ENCODE measurements around the gene FFAR4. TPM values are rescaled to one million over a fixed set of nuclear protein-coding genes. Genes with fewer than 3 reads are reported as not detected.

FFAR4 gene
- total RNA-seq, 1 experiment from 2014 or later, result not detected

DNA sequence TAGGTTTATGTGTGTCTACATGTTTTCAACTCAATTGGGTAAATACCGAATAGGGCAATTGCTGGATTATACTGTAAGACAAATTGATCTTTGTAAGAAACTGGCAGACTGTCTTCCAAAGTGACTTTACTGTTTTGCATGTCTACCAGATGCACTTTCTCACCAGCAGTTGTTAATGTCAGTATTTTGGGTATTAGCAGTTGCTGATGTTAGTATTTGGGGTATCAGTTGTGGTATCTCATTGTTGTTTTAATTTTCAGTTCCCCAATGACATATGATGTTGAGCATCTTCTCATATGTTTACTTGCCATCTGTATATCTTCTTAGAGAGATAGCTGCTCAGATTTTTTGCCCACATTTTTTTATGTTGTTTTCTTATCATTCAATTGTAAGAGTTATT, 56.5 kb downstream of the FFAR4 start:
- in situ Hi-C loops (cut with HindIII; ENCODE audit: low pct_unique_long_range_greater_than_20kb, low sequenced_read_pairs), result no loop called here
- no peak for DNase-seq (ENCODE audit: low read depth)

- no peak for DNase-seq (ENCODE audit: low read depth)
- in situ Hi-C loops (cut with HindIII; ENCODE audit: low pct_unique_long_range_greater_than_20kb, low sequenced_read_pairs), result no loop called here
Observed at GRCh38 chr10:93628858-93629257, 62.4 kb downstream of the FFAR4 start.

DNA sequence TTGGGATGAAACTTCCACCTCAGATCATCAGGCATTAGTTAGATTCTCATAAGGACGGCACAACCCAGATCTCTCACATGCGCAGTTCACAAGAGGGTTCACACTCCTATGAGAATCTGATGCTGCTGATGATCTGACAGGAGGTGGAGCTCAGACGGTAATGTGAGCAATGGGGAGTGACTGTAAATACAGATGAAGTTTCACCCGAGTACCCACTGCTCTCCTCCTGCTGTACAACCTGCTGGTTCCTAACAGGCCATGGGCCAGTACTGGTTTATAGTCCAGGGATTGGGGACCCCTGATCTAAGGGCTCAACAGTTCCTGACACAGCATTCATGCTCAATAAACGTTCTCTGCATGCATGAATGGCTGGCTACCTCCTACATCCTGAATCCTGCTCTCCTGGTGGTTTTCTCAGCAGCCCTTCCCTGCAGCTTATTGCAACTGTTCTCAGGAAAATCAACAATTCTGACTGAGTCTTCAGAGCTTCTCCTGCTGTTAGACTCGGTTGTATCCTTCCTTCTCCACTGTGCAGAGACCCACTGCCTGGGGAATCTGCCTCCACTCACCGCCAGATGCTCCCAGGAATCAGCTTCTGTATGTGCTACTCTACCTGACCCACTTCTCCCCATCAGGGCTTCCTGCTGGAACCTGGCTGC, 63.3 kb downstream of the FFAR4 start:
- in situ Hi-C loops (cut with HindIII; ENCODE audit: low pct_unique_long_range_greater_than_20kb, low sequenced_read_pairs), result no loop called here
- DNase-seq (ENCODE audit: low read depth), result no peak

DNA sequence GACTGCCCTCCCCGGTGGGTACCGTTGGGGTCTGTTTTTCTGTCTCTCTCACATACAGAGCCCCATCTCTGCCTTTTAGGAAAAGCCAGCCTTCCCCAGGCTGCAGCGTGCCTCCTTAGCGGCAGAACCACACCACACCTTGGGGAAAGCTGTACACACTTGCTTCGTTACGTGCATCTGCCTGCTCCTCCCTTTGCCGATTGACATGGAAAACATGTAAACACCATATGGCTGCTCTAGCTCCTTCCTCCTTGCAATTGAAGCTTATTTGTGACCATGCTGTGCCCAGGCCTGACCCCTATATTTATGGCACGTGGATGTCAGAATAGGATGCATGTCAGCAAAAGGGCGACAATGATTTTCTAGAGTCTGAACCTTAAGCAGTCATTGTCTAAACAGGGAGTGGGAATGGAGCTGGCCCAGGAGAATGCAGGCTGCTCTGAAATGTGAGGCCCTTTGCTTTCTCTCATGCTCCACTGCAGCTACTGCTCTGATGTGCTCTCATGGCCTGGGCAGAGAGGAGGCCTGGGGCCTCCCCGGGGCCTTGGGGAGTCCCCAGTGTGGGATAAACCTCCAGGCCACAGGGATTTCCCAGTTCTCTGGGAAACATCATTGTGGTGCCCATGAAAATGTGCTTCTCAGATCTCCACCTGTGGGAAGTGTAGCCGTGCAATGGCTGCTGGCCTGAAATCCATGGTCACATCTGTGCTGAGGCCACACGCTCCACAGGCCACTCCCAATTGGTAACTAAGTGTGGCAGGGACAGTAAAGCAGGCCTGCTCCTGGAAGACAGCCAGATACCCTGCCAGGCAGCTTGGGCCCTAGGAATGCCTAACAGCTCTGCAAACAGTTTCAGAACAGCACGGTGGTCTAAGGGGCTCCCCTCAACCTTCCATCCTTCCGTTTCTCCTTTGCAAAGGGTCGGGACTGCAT, 64.4 kb downstream of the FFAR4 start:
- no peak for DNase-seq (ENCODE audit: low read depth)
- in situ Hi-C loops (cut with HindIII; ENCODE audit: low pct_unique_long_range_greater_than_20kb, low sequenced_read_pairs), result no loop called here

Other genes with a start within 250 kb of the FFAR4 start
- 67.0 and 83.1 TPM in 2 replicates for gene MYOF, start 84.3 kb upstream of the FFAR4 start, total RNA-seq (2014; rRNA removed; shearing (Covaris generic); ENCODE audit: low replicate concordance)
- gene CEP55, start 70.1 kb upstream of the FFAR4 start, total RNA-seq (2014; rRNA removed; shearing (Covaris generic); ENCODE audit: low replicate concordance), result 44.4 and 58.9 TPM in 2 replicates
- 0.54 TPM in 1 of 2 replicates, not detected in the other for gene RBP4, start 34.6 kb downstream of the FFAR4 start, total RNA-seq (2014; rRNA removed; shearing (Covaris generic); ENCODE audit: low replicate concordance)
- gene PDE6C, start 45.9 kb downstream of the FFAR4 start, total RNA-seq (2014; rRNA removed; shearing (Covaris generic); ENCODE audit: low replicate concordance), result not detected in 2 replicates
- gene FRA10AC1, start 135.9 kb downstream of the FFAR4 start, total RNA-seq (2014; rRNA removed; shearing (Covaris generic); ENCODE audit: low replicate concordance), result 0.67 and 3.9 TPM in 2 replicates
- gene LGI1, start 191.3 kb downstream of the FFAR4 start, total RNA-seq (2014; rRNA removed; shearing (Covaris generic); ENCODE audit: low replicate concordance), result not detected in 2 replicates